Mesodermal cell (in vitro differentiated cells): ENCODE results near the gene GNA14.

Experiments
- H3K27ac ChIP-seq: 2 replicates; pipeline ENCODE4 v1.7.0; 2013; ENCODE audit warnings: mild to moderate bottlenecking, low read depth, low read length, moderate library complexity; ENCODE audit not compliant: severe bottlenecking
- H3K36me3 ChIP-seq: 2 replicates; pipeline ENCODE4 v1.7.1; 2013; ENCODE audit warnings: mild to moderate bottlenecking, low read length, moderate library complexity; ENCODE audit not compliant: control insufficient read depth, insufficient read depth
- H3K4me1 ChIP-seq: one replicate; pipeline ENCODE4 v1.7.1; 2013; ENCODE audit warnings: mild to moderate bottlenecking, low read length; ENCODE audit not compliant: insufficient read depth, control insufficient read depth, poor library complexity, severe bottlenecking
- H3K4me3 ChIP-seq: 2 replicates; pipeline ENCODE4 v1.7.0; 2013; ENCODE audit warnings: low read length, control low read depth, mild to moderate bottlenecking; ENCODE audit not compliant: insufficient read depth, poor library complexity, severe bottlenecking; ENCODE audit errors: extremely low read depth
- H3K9me3 ChIP-seq: 2 replicates; pipeline ENCODE4 v1.7.1; 2013; ENCODE audit warnings: mild to moderate bottlenecking, low read length, moderate library complexity; ENCODE audit not compliant: control insufficient read depth
- WGBS, 2 experiments: methylation state at CpG; one replicate each; pipeline ENCODE4 v1.1.5; 2013; ENCODE audit warnings: missing lambda C conversion rate in 2 of 2; ENCODE audit not compliant: insufficient coverage in 2 of 2; 5-methylcytosine and 5-hydroxymethylcytosine counted together

Gene GNA14

GRCh38 chr9:77562019-77562748 is 85.9 kb downstream of the GNA14 start:
- 90% methylated on average over 3 to 4 of the region's 6 CpGs for whole genome bisulfite sequencing, 2 experiments
- H3K36me3 ChIP-seq: no peaks in the 10 kb centered on the region
- no peak overlapping the region for H3K4me3 ChIP-seq
- no peaks in the 10 kb centered on the region for H3K9me3 ChIP-seq
- no peaks in the 10 kb centered on the region for H3K4me1 ChIP-seq
- no peak overlapping the region for H3K27ac ChIP-seq

DNA sequence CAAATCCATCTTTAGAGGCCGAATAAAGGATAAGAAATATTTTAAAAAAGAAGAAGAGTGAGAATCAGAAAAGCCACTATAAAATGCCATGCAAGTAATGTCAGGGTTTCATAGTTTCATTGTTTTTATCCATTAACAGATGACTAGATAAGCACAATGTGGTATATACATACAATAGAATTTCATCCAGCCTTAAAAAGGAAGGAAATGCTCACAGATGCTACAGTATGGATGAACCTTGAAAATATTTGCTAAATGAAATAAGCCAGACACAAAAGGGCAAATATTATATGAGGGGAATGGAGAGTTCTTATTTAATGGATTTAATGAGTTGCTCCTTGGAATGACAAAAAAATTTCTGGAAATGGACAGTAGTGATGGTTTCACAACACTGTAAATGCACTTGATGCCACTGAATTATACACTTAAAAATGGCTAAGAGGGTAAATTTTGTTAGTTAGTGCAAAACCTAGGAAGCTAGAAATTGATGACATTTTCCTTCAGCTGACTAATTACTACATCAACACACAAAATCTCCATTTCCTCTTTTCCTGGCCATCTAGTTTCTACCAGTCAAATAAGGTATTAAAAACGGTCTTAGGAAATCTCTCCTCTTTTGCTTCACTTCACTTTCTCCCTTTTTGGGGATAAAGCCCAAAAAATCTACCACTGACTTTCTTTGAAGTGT is 86.6 kb downstream of the GNA14 start:
- H3K4me1 ChIP-seq: no peaks in the 10 kb centered on the region
- 100% methylated on average over 1 of the region's 2 CpGs; no CpG with 5 or more reads in 1 of the 2 experiments for WGBS, 2 experiments

GRCh38 chr9:77556396-77556795 is 91.7 kb downstream of the GNA14 start:
- WGBS, 2 experiments: 75 to 100% methylated on average over 1 of the region's 1 CpG
- no peak overlapping the region for H3K27ac ChIP-seq

More for the DNA sequence above, 86.6 kb downstream of the GNA14 start:
- Histone ChIP-seq H3K27ac (no peak overlapping the region), H3K9me3 (no peaks in the 10 kb centered on the region), H3K36me3 (no peaks in the 10 kb centered on the region), H3K4me3 (no peak overlapping the region)

DNA sequence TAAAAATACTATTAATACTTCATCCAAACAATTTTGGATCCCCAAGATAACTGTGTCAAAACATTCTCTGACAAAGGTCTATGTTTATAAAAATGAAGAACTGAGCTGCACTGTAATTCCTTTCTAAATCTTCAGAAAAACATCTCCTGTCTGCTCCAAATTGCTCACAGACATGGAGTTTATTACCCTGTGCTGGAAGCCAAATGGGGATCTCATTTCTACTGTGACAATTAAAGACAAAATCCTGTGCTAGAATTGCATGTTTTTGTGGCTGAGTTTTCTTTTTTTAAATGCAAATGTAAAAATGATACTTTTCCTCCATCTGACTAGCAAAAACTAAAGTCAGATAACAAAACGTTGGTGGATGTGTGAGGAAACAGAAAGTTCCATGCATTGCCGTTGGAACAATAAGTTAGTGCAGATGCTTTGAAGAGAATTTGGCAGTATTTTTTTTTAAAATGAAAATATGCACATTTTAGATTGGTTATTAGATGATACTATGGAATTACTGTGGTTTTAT is 93.5 kb downstream of the GNA14 start:
- no peaks in the 10 kb centered on the region for H3K9me3 ChIP-seq
- no peak overlapping the region for H3K4me3 ChIP-seq
- no peaks in the 10 kb centered on the region for H3K36me3 ChIP-seq
- H3K4me1 ChIP-seq: no peaks in the 10 kb centered on the region
- WGBS, 2 experiments: 100% methylated on average over 1 of the region's 2 CpGs
- no peak overlapping the region for H3K27ac ChIP-seq

More at GRCh38 chr9:77556396-77556795, 91.7 kb downstream of the GNA14 start:
- Histone ChIP-seq H3K4me1 (no peaks in the 10 kb centered on the region), H3K4me3 (no peak overlapping the region), H3K36me3 (no peaks in the 10 kb centered on the region), H3K9me3 (no peaks in the 10 kb centered on the region)

- H3K36me3 ChIP-seq: no peaks in the 10 kb centered on the region
- no peak overlapping the region for H3K4me3 ChIP-seq
- no peak overlapping the region for H3K27ac ChIP-seq
- H3K4me1 ChIP-seq: peaks cover 5% of the 10 kb centered on the region
- WGBS, 2 experiments: 100% methylated on average over 3 to 4 of the region's 5 CpGs
- peaks cover 6% of the 10 kb centered on the region for H3K9me3 ChIP-seq
These were observed 100.9 kb downstream of the GNA14 start for GRCh38 chr9:77547106-77547730.

- no peaks in the 10 kb centered on the region for H3K36me3 ChIP-seq
- no peak overlapping the region for H3K27ac ChIP-seq
- H3K9me3 ChIP-seq: peaks cover 11% of the 10 kb centered on the region
- H3K4me1 ChIP-seq: peaks cover 5% of the 10 kb centered on the region
- H3K4me3 ChIP-seq: no peak overlapping the region
- 91 to 100% methylated on average over 2 to 3 of the region's 5 CpGs for WGBS, 2 experiments
These were observed 101.7 kb downstream of the GNA14 start for GRCh38 chr9:77546376-77546950.

DNA sequence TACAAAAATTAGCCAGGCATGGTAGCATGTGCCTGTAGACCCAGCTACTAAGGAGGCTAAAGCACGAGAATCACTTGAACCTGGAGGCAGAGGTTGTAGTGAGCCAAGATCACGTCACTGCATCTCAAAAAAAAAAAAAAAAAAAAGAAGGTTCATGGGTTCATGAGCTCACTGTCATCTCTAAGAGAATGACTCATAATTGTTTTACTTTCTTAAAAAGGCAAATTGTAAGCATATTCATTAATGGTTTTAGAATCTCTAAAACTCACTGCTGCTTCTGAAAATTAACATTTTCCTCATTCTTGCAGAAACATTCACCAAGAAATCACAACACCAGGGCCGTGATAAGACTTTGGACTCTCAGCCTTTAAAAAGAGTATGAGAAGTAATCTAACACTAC is 103.6 kb downstream of the GNA14 start:
- Histone ChIP-seq H3K36me3 (no peaks in the 10 kb centered on the region), H3K4me1 (peaks cover 5% of the 10 kb centered on the region), H3K4me3 (no peak overlapping the region), H3K9me3 (peaks cover 18% of the 10 kb centered on the region), H3K27ac (no peak overlapping the region)
- WGBS, 2 experiments: 100% methylated on average over 2 to 3 of the region's 3 CpGs

DNA sequence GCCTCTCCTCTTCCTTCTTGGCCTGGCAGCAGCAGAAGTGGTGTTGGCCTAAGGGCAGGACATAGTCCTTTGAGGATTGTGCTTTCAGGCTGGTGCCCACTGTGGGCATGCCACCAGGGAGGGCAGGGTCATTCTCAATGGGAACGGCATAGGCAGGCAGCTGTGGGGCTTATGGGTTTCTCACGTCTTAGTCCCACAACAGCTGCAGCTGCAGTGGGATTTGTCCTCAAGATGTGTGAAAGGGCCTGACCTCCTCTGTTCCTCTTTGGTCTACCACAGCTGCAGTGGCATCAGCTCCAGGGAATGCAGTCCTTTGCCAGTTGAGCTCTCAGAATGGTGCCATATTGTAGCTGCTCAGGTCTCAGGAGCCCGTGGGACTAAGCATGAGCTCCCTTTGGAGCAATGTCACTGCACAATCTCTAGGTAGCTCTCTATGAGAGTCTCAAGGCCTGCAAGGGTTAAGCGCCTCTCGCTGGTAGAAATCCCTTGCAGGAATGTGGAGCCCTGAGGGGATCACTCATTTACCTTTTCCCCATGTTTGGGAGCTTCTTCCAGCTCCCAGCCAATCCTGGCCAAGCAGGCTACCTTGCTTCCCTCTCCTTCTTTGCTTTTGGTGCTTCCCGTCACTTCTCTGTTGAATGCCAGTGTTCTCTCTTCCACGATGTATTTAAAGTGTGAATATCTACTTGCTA is 104.8 kb downstream of the GNA14 start:
- peaks cover 18% of the 10 kb centered on the region for H3K9me3 ChIP-seq
- H3K4me1 ChIP-seq: peaks cover 5% of the 10 kb centered on the region
- no peak overlapping the region for H3K4me3 ChIP-seq
- WGBS, 2 experiments: 75 to 81% methylated on average over 5 of the region's 7 CpGs
- H3K36me3 ChIP-seq: no peaks in the 10 kb centered on the region
- no peak overlapping the region for H3K27ac ChIP-seq

GRCh38 chr9:77541600-77541999 is 106.5 kb downstream of the GNA14 start:
- Histone ChIP-seq H3K4me3 (no peak overlapping the region), H3K9me3 (peaks cover 18% of the 10 kb centered on the region), H3K4me1 (peaks cover under 1% of the 10 kb centered on the region), H3K36me3 (no peaks in the 10 kb centered on the region), H3K27ac (no peak overlapping the region)
- whole genome bisulfite sequencing, 2 experiments: no CpG with 5 or more reads among the region's 1 CpG

DNA sequence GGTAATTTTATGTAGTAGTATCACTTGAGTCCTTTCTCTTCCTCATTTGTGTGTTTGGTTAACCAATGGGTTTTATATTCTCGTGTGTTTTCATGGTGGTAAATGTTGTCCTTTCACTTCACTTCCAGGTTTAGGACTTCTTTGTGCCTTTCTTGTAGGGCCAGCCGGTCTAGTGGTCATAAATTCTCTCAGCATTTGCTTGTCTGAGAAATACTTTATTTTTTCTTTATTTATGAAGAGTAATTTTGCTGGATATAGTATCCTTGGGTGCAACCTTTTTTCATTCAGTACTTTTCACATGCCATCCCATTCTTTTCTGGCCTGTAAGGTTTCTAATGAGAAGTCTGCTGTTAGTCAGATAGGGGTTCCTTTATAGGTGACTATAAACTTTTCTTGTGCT is 107.1 kb downstream of the GNA14 start:
- Histone ChIP-seq H3K36me3 (no peaks in the 10 kb centered on the region), H3K27ac (no peak overlapping the region), H3K4me1 (no peaks in the 10 kb centered on the region), H3K9me3 (peaks cover 18% of the 10 kb centered on the region), H3K4me3 (no peak overlapping the region)
- WGBS, 2 experiments: no CpG with 5 or more reads among the region's 2 CpGs
